ENCODE data around the gene ATXN7. TPM values are rescaled to one million over a fixed set of nuclear protein-coding genes. Genes with fewer than 3 reads are reported as not detected.

The ATXN7 gene
- total RNA-seq, 1 donor from 2014 or later, result 19.8 TPM

- H3K27me3 Mint-ChIP-seq, result peaks cover 4% of the 10 kb centered on the region
- DNase-seq (ENCODE audit: extremely low spot score, unreplicated experiment), result no peak
- no peak overlapping the region for H3K4me3 Mint-ChIP-seq
- peaks cover 5% of the 10 kb centered on the region for H3K4me1 Mint-ChIP-seq (ENCODE audit: unreplicated experiment)
- no peak for TF ChIP-seq CTCF (conservative IDR thresholded peaks at IDR 0.05)
- no peak overlapping the region for H3K27ac Mint-ChIP-seq
- no peaks in the 10 kb centered on the region for H3K36me3 Mint-ChIP-seq
- no peaks in the 10 kb centered on the region for H3K9me3 Mint-ChIP-seq
Observed at GRCh38 chr3:64039981-64040733, 176.5 kb downstream of the ATXN7 start.

GRCh38 chr3:64042952-64043351 lies 179.3 kb downstream of the ATXN7 start:
- Mint-ChIP-seq H3K9me3 (no peaks in the 10 kb centered on the region), H3K36me3 (no peaks in the 10 kb centered on the region), H3K27me3 (peaks cover 9% of the 10 kb centered on the region), H3K4me3 (no peak overlapping the region), H3K27ac (no peak overlapping the region), H3K4me1 (ENCODE audit: unreplicated experiment) (peaks cover 17% of the 10 kb centered on the region)
- TF ChIP-seq CTCF (conservative IDR thresholded peaks at IDR 0.05), result no peak
- DNase-seq (ENCODE audit: extremely low spot score, unreplicated experiment), result no peak

- Mint-ChIP-seq H3K27me3 (peaks cover 16% of the 10 kb centered on the region), H3K4me3 (no peak overlapping the region), H3K4me1 (ENCODE audit: unreplicated experiment) (peaks cover 21% of the 10 kb centered on the region), H3K27ac (no peak overlapping the region), H3K36me3 (no peaks in the 10 kb centered on the region), H3K9me3 (no peaks in the 10 kb centered on the region)
- no peak for TF ChIP-seq CTCF (conservative IDR thresholded peaks at IDR 0.05)
- no peak for DNase-seq (ENCODE audit: extremely low spot score, unreplicated experiment)
Observed at GRCh38 chr3:64046592-64046991, 182.9 kb downstream of the ATXN7 start.

GRCh38 chr3:64046996-64047594 lies 183.4 kb downstream of the ATXN7 start:
- Mint-ChIP-seq H3K27me3 (peaks cover 16% of the 10 kb centered on the region), H3K4me1 (ENCODE audit: unreplicated experiment) (peaks cover 21% of the 10 kb centered on the region), H3K27ac (no peak overlapping the region), H3K36me3 (no peaks in the 10 kb centered on the region), H3K9me3 (no peaks in the 10 kb centered on the region), H3K4me3 (no peak overlapping the region)
- DNase-seq (ENCODE audit: extremely low spot score, unreplicated experiment), result no peak
- no peak for TF ChIP-seq CTCF (conservative IDR thresholded peaks at IDR 0.05)

- no peak for DNase-seq (ENCODE audit: extremely low spot score, unreplicated experiment)
- peaks cover 16% of the 10 kb centered on the region for H3K27me3 Mint-ChIP-seq
- no peak for TF ChIP-seq CTCF (conservative IDR thresholded peaks at IDR 0.05)
- no peak overlapping the region for H3K4me3 Mint-ChIP-seq
- H3K9me3 Mint-ChIP-seq, result no peaks in the 10 kb centered on the region
- H3K36me3 Mint-ChIP-seq, result no peaks in the 10 kb centered on the region
- no peak overlapping the region for H3K27ac Mint-ChIP-seq
- peaks cover 21% of the 10 kb centered on the region for H3K4me1 Mint-ChIP-seq (ENCODE audit: unreplicated experiment)
Observed at GRCh38 chr3:64047787-64048186, 184.1 kb downstream of the ATXN7 start.
